ENCODE data around the gene CEP350.
A peak's percentile ranks its signal among the peaks of the same experiment; 100 is the strongest.

The CEP350 gene, protein sequence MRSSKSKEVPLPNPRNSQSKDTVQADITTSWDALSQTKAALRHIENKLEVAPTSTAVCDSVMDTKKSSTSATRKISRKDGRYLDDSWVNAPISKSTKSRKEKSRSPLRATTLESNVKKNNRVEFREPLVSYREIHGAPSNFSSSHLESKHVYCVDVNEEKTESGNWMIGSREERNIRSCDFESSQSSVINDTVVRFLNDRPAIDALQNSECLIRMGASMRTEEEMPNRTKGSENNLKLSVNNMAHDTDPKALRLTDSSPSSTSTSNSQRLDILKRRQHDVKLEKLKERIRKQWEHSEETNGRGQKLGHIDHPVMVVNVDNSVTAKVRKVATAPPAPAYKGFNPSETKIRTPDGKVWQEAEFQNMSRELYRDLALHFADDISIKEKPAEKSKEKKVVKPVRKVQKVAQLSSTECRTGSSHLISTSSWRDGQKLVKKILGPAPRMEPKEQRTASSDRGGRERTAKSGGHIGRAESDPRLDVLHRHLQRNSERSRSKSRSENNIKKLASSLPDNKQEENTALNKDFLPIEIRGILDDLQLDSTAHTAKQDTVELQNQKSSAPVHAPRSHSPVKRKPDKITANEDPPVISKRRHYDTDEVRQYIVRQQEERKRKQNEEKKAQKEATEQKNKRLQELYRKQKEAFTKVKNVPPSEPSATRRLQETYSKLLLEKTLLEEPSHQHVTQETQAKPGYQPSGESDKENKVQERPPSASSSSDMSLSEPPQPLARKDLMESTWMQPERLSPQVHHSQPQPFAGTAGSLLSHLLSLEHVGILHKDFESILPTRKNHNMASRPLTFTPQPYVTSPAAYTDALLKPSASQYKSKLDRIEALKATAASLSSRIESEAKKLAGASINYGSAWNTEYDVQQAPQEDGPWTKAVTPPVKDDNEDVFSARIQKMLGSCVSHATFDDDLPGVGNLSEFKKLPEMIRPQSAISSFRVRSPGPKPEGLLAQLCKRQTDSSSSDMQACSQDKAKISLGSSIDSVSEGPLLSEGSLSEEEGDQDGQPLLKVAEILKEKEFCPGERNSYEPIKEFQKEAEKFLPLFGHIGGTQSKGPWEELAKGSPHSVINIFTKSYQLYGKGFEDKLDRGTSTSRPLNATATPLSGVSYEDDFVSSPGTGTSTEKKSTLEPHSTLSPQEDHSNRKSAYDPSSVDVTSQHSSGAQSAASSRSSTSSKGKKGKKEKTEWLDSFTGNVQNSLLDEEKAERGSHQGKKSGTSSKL (N-terminal part only)

DNA sequence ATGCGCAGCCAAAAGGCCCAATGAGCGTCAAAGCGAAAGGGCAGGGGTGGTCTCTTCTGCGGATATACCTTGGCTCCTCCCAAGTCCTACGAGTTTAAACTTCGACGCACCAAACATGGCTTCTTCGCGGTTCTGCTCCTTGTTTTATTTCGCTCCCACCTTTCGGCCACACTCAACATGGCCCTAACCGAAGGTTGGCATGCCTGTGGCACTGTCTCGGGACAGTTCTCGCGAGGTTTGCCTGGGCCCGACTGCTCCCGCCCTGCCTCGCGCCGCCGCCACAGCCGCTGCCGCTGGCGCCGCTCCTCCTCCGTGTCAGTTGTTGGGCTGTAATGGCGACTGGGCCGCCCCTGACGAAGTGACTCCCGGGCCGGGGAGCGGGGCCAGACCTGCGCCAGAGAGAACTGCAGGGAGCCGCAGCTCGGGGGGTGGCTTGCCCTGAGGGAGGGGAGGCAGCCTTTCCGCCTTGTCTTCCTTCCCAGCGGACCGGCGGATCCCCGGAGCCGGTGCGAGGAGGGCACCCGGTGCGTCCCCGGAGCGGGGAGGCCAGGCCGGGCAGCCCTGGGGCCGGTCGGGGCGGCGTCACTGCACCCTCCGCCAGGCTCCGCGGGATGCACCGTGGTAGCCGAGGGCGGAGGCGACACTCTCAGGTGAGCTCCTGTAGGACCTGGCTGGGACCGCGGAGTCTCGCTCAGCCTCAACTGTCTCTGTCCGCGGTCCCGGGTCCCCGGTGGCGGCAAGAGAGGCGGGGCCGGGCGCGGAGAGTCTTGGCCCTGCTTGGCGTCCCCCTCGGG lies at the start of gene CEP350:
Gene CEP350, plus strand, starts transcription at position 318 of the 794 bp plus-strand sequence. CDS start 31,372 bp downstream, outside the sequence.
- peak; percentile 97 to 98 for DNase-seq (ENCODE audit: low read depth in 2 of 2)

- DNase-seq (ENCODE audit: low read depth in 2 of 2), result no peak
These were observed 43.7 kb upstream of the CEP350 start for GRCh38 chr1:179910934-179911333.

DNA sequence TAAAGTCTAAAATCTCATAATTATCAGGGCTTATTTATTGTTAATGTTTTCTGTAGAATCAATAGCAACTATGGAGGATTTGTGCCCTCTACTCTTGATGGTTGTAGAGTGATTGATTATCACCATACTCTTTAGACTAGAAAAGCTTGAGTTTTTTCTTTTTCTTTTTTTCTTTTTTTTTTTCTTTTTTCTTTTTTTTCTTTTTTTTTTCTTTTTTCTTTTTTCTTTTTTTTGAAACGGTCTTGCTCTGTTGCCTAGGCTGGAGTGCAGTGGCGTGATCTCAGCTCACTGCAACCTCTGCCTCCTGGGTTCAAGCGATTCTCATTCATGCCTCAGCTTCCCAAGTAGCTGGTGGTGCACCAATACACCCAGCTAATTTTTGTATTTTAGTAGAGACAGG lies 42.8 kb upstream of the CEP350 start:
- no peak for DNase-seq (ENCODE audit: low read depth in 2 of 2)

DNA sequence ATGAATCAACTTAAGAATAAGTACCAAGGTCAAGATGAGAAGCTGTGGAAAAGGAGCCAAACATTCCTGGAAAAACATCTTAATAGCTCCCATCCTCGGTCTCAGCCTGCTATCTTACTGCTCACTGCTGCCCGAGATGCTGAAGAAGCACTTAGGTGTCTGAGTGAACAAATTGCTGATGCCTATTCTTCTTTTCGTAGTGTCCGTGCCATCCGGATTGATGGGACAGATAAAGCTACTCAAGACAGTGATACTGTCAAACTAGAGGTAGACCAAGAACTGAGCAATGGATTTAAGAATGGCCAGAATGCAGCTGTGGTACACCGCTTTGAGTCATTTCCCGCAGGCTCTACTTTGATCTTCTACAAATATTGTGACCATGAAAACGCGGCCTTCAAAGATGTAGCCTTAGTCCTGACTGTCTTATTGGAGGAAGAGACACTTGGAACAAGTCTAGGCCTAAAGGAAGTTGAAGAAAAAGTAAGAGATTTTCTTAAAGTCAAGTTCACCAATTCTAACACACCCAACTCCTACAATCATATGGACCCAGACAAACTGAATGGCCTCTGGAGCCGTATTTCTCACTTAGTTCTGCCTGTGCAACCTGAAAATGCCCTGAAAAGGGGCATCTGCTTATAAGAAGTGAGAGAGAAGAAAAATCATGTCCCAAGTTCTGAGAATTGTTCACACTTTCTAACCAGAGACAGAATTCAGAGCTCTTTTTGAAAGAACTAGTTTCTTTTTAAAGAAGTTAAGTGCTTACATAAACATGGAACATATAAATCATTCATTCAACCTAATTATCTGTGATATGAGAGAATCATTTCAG lies 36.8 kb upstream of the CEP350 start:
- no peak for DNase-seq (ENCODE audit: low read depth in 2 of 2)

DNA sequence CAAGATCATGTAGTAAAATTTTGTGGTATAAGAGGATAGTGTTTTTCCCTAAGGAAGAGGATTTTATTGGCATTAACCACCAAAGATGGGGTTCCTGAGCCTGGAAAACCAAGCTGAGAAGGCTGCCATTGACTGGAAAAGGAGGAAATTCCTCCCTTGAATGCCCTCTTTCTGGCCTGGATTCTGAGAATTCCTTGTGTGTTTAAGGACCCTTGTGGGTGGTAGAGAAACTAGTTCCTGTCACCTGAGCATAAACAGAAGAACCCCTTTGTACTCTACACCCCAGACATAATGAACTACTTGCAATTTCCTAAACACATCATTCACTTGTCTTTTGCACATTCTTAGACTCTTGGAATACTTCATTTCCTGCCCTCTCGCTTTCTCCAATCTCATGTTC lies 33.1 kb upstream of the CEP350 start:
- DNase-seq (ENCODE audit: low read depth in 2 of 2), result no peak

DNA sequence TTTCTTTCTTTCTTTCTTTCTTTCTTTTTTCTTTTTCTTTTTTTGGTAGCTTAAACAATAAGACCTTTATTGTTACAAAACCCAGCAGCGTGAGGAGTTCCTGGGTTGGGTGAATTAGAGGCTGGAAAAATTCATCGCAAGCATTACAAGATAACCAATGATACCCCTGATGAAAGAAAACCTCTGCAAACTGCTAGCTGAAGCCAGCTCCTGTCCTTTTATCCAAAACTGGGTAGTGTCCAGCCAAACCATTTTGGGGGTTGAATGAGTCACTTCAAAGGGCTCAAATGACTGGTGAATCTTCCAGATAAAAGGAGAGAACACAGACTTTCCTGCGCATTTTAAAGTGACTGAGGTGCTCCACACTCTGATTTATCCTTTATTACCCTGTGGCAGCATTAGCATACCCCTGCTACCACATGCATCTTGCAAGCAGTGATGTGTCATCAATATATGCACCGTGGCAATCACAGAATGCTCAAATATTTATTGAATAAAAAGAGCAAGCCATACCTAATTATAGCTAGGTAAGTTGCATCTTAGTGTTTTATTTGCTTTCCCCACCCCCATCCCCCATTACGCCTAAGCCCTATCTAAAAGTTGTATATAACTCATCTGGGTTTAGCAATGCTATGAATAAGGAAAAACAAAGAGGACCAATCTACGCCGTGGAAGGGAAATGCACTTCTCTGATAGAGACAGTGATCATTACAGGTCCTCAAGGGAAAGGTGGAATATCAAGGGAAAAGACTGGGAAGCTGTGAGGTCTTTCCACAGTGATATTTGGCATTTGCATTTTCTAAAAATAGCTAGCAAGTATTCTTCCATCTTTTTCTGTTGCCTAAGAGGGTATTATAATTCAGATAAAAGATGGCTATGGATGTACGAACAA lies 32.4 kb upstream of the CEP350 start:
- no peak for DNase-seq (ENCODE audit: low read depth in 2 of 2)

DNA sequence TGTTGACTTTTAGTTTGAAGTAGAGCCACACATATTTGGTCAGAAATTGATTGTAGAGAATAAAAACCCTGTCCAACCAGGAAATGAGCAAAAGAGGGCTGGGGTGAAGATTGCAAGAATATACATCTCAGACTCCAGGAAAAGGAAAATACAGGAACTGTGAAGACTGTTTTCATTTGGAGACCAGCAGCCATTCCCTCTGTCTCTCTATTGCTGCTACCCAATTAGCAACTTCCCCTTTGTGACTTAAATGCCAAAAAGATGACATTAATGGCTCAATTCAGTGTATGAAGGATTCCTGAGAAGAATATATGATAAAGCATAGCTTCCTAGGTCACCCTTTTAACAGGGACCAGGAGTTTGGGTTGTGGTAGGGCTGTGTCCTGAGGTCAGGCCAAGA lies 31.6 kb upstream of the CEP350 start:
- no peak for DNase-seq (ENCODE audit: low read depth in 2 of 2)

- no peak for DNase-seq (ENCODE audit: low read depth in 2 of 2)
These were observed 30.3 kb upstream of the CEP350 start for GRCh38 chr1:179924268-179924667.

- DNase-seq (ENCODE audit: low read depth in 2 of 2), result no peak
These were observed 29.3 kb upstream of the CEP350 start for GRCh38 chr1:179925302-179925701.

DNA sequence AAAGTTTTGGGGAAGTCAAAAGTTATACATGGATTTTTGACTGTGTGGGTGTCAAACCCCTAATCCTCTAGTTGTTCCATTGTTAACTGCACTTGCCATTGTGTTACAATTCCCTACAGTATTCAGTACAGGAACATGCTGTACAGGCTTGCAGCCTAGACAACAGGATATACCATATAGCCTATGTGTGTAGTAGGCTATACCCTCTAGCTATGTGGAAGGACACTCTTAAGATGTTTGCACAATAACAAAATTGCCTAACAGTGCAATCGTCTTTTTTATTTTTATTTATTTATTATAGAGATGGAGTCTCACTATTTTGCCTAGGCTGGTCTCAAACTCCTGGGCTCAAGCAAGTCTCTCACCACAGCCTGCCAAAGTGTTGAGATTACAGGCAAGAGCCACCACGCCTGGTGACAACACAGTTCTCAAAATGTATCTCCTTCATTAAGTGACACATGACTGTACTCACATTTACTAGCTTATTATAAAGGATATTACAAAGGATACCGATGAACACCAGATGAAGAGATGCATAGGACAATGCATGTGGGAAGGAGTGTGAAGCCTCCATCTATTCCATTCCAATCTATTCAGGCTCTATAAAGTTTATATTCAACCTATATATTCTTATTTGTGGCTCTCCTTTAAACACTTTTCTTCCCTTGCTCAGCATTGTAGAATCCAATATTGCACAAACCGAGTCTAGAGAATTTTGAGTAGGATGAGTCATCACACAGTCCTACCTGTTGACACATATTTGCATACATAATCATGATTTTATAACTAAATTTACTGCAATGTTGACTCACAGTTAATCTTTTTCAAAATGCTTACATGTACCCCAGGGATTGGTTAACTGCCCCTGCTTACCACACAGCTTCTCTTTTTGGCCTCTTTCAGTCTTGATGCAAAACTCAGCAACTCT lies 28.4 kb upstream of the CEP350 start:
- no peak for DNase-seq (ENCODE audit: low read depth in 2 of 2)

DNA sequence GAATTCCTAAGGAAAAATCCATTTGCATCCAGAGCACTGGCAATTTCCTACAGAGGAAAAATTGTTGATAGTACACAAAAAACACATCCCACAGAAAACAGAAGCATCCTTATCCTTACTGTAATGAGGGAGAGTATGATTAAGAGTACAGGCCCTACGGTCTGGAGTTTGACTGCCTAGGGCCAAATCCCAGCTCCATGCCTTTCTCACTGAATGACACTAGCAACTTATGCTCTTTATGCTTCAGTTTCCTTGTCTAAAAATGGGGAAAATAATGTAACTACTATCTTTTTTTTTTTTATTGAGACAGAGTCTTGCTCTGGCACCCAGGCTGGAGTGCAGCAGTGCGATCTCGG lies 27.8 kb upstream of the CEP350 start:
- DNase-seq (ENCODE audit: low read depth in 2 of 2), result no peak

GRCh38 chr1:179929955-179930798 lies 24.4 kb upstream of the CEP350 start:
- DNase-seq (ENCODE audit: low read depth in 2 of 2), result no peak

- DNase-seq (ENCODE audit: low read depth in 2 of 2), result no peak
These were observed 23.7 kb upstream of the CEP350 start for GRCh38 chr1:179930867-179931266.

GRCh38 chr1:179933219-179933618 lies 21.4 kb upstream of the CEP350 start:
- DNase-seq (ENCODE audit: low read depth in 2 of 2), result no peak

GRCh38 chr1:179935909-179936496 lies 18.6 kb upstream of the CEP350 start:
- DNase-seq (ENCODE audit: low read depth in 2 of 2), result no peak

GRCh38 chr1:179937668-179938254 lies 16.8 kb upstream of the CEP350 start:
- no peak for DNase-seq (ENCODE audit: low read depth in 2 of 2)

DNA sequence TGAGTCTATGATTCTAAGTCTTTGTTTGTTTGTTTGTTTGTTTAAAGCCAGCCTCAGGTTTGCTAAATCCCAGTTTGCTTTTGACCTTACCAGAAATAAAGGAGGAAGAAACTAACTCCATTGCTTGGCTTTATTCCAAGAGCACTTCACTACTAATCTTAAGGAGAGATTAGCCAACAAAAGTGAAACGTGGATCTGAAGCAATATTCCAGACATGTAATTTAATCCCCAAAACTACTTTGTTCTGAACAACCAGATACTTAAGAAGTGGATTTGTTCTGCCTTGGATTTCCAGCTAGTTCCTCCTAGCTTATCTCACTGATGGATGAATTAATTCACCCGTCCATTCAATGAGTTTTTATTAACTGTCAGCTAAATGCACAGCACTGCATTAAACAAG lies 15.9 kb upstream of the CEP350 start:
- no peak for DNase-seq (ENCODE audit: low read depth in 2 of 2)
